GM12878 (cell line): ENCODE results near the gene MARCHF10. TPM values are rescaled to one million over a fixed set of nuclear protein-coding genes. Genes with fewer than 3 reads are reported as not detected.
A peak's percentile ranks its signal among the peaks of the same experiment; 100 is the strongest.

Experiments
- BCL11A ChIP-seq: IDR thresholded peaks from 2 replicates; pipeline ENCODE4 v1.6.1; 2011; ENCODE audit warnings: low read depth, low read length
- HDGF ChIP-seq: fragments of 450-650 bp; IDR thresholded peaks from 2 replicates; pipeline ENCODE4 v1.6.1; 2016; ENCODE audit warnings: antibody characterized with exemption
- KAT2A ChIP-seq: conservative IDR thresholded peaks from 2 replicates; pipeline ENCODE4 v1.6.1; 2011; ENCODE audit warnings: low read depth, low read length; ENCODE audit not compliant: control insufficient read depth
- MYB ChIP-seq: fragments of 150-350 bp; IDR thresholded peaks from 2 replicates; pipeline ENCODE4 v1.6.1; 2014; ENCODE audit warnings: mild to moderate bottlenecking, low read depth, low read length, borderline replicate concordance
- NFYA ChIP-seq: IDR thresholded peaks from 2 replicates; pipeline ENCODE4 v1.6.1; 2011; ENCODE audit warnings: low read depth, mild to moderate bottlenecking, low read length, improper control_type of control experiment, borderline replicate concordance
- NR2C1 ChIP-seq: fragments of 450-650 bp; IDR thresholded peaks from 2 replicates; pipeline ENCODE4 v1.6.1; 2017; ENCODE audit warnings: antibody characterized with exemption, mild to moderate bottlenecking, moderate library complexity
- TCF12 ChIP-seq: IDR thresholded peaks from 2 replicates; pipeline ENCODE4 v1.6.1; 2011; ENCODE audit warnings: low read depth, mild to moderate bottlenecking, low read length
- ZNF274 ChIP-seq: IDR thresholded peaks from one replicate; pipeline ENCODE4 v1.8.0; 2011; ENCODE audit not compliant: insufficient read length, insufficient read depth
- ZSCAN29 ChIP-seq: fragments of 450-650 bp; IDR thresholded peaks from 2 replicates; pipeline ENCODE4 v1.6.1; 2017; ENCODE audit warnings: mild to moderate bottlenecking, moderate library complexity
- polyA plus RNA-seq, 11 experiments: library from polyadenylated mRNA; depleted of rRNA in 4 of 11; unstranded in 6 of 11; stranded (reverse) in 5 of 11; fragments of >200 nt; fragmentation: Nextera tagmentation in 4 of 11; fragmentation: Illumina TruSeq in 1 of 11; extraction: Ambion mirVana in 4 of 11; extraction: Trizol in 1 of 11; gene quantifications; 1 replicate in 1 of 11; 2 replicates in 10 of 11; pipeline versions ENCODE4 v1.2.1 to v1.2.3, GENCODE V29; 2011 to 2016; ENCODE audit warnings: inconsistent platforms in 2 of 11, missing spikeins in 2 of 11, low read depth in 1 of 11
- total RNA-seq, 4 experiments: library from RNA; depleted of rRNA in 3 of 4; stranded (reverse); fragments of >200 nt in 3 of 4; fragmentation: Illumina TruSeq in 1 of 4; extraction: Trizol in 1 of 4; gene quantifications; 2 replicates each; pipeline versions ENCODE4 v1.2.1 to v1.2.3, GENCODE V29; 2013 to 2021
- TF ChIP-seq, protein P1 (sequence below): fragments of 450-650 bp; IDR thresholded peaks from 2 replicates; pipeline ENCODE4 v1.6.1; 2017; ENCODE audit warnings: mild to moderate bottlenecking, moderate library complexity
- TF ChIP-seq, protein P2 (sequence below): fragments of 450-650 bp; IDR thresholded peaks from 2 replicates; pipeline ENCODE4 v1.6.1; 2018; ENCODE audit warnings: mild to moderate bottlenecking, low read depth, moderate library complexity; ENCODE audit not compliant: partially characterized antibody
- TF ChIP-seq, protein P3 (sequence below): IDR thresholded peaks from 2 replicates; pipeline ENCODE4 v1.6.1; 2012; ENCODE audit warnings: low read length, inconsistent platforms
- TF ChIP-seq, protein P4 (sequence below): IDR thresholded peaks from 2 replicates; pipeline ENCODE4 v1.6.1; 2011; ENCODE audit warnings: low read depth, low read length, improper control_type of control experiment, borderline replicate concordance
- TF ChIP-seq, protein P5 (sequence below): fragments of 450-650 bp; IDR thresholded peaks from 2 replicates; pipeline ENCODE4 v1.6.1; 2017; ENCODE audit warnings: mild to moderate bottlenecking, low read depth, inconsistent platforms; ENCODE audit not compliant: poor library complexity, severe bottlenecking
- TF ChIP-seq, protein P6 (sequence below): IDR thresholded peaks from 2 replicates; pipeline ENCODE4 v1.6.1; 2012; ENCODE audit warnings: low read depth, low read length, improper control_type of control experiment

MARCHF10 gene
- total and polyA plus RNA-seq, 10 of the 15 experiments (the other 5 are each of a cell fraction or from before 2014, with no cell fraction given) = 0.11 to 0.24 TPM; not detected in 8

DNA sequence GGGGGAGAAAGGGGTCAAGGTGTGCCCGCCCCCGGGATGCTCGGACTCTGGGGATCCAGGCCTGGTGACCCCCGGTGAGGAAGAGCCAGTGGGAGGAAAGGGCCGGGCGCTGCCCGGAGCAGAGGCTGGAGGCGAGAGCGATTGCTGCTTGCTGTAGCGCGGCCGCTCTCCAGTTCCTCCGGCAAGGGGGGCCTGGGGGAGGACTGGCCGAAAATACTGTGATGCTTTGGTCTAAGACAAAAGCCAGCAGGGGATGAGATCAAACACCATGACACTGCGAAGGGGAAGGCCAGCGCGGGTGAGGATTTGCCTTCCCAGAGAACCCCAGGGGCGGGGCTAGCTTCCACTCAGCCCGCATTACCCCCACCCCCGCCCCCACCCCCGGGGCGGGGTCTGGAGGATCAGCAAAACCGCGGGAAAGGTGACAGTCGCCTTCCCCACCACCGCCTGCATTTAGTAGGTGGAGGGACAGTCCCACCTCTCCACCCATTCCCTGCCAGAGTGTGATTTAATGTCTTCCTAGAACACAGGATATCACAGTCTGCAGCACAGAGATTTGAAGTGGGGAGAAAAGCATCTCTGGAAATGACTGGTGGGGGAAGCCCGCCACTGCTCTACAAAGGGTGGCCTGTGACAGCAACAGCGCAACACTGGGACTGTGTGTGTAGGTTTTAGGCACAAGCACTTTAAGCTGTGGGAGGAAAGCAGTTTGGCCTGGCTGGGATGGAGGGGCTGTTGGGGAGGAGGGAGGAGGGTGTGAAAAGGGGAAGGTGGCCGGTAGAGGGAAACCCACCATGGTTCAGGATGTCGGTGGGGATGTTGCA is 154.9 kb downstream of the MARCHF10 start (continued):
- TF ChIP-seq, protein P1, sequence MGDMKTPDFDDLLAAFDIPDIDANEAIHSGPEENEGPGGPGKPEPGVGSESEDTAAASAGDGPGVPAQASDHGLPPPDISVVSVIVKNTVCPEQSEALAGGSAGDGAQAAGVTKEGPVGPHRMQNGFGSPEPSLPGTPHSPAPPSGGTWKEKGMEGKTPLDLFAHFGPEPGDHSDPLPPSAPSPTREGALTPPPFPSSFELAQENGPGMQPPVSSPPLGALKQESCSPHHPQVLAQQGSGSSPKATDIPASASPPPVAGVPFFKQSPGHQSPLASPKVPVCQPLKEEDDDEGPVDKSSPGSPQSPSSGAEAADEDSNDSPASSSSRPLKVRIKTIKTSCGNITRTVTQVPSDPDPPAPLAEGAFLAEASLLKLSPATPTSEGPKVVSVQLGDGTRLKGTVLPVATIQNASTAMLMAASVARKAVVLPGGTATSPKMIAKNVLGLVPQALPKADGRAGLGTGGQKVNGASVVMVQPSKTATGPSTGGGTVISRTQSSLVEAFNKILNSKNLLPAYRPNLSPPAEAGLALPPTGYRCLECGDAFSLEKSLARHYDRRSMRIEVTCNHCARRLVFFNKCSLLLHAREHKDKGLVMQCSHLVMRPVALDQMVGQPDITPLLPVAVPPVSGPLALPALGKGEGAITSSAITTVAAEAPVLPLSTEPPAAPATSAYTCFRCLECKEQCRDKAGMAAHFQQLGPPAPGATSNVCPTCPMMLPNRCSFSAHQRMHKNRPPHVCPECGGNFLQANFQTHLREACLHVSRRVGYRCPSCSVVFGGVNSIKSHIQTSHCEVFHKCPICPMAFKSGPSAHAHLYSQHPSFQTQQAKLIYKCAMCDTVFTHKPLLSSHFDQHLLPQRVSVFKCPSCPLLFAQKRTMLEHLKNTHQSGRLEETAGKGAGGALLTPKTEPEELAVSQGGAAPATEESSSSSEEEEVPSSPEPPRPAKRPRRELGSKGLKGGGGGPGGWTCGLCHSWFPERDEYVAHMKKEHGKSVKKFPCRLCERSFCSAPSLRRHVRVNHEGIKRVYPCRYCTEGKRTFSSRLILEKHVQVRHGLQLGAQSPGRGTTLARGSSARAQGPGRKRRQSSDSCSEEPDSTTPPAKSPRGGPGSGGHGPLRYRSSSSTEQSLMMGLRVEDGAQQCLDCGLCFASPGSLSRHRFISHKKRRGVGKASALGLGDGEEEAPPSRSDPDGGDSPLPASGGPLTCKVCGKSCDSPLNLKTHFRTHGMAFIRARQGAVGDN = no peak
- no peak for TF ChIP-seq NFYA
- TF ChIP-seq, protein P2, sequence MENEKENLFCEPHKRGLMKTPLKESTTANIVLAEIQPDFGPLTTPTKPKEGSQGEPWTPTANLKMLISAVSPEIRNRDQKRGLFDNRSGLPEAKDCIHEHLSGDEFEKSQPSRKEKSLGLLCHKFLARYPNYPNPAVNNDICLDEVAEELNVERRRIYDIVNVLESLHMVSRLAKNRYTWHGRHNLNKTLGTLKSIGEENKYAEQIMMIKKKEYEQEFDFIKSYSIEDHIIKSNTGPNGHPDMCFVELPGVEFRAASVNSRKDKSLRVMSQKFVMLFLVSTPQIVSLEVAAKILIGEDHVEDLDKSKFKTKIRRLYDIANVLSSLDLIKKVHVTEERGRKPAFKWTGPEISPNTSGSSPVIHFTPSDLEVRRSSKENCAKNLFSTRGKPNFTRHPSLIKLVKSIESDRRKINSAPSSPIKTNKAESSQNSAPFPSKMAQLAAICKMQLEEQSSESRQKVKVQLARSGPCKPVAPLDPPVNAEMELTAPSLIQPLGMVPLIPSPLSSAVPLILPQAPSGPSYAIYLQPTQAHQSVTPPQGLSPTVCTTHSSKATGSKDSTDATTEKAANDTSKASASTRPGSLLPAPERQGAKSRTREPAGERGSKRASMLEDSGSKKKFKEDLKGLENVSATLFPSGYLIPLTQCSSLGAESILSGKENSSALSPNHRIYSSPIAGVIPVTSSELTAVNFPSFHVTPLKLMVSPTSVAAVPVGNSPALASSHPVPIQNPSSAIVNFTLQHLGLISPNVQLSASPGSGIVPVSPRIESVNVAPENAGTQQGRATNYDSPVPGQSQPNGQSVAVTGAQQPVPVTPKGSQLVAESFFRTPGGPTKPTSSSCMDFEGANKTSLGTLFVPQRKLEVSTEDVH = no peak
- no peak for TF ChIP-seq MYB
- peak; percentile 72 for TF ChIP-seq BCL11A
- no peak for TF ChIP-seq ZNF274
- no peak for TF ChIP-seq ZSCAN29
- no peak for TF ChIP-seq NR2C1
- TF ChIP-seq, protein P3, sequence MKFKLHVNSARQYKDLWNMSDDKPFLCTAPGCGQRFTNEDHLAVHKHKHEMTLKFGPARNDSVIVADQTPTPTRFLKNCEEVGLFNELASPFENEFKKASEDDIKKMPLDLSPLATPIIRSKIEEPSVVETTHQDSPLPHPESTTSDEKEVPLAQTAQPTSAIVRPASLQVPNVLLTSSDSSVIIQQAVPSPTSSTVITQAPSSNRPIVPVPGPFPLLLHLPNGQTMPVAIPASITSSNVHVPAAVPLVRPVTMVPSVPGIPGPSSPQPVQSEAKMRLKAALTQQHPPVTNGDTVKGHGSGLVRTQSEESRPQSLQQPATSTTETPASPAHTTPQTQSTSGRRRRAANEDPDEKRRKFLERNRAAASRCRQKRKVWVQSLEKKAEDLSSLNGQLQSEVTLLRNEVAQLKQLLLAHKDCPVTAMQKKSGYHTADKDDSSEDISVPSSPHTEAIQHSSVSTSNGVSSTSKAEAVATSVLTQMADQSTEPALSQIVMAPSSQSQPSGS = peak; percentile 76; the same call in 1 of the 2 replicates
- TF ChIP-seq HDGF = no peak
- no peak for TF ChIP-seq KAT2A
- TF ChIP-seq, protein P4, sequence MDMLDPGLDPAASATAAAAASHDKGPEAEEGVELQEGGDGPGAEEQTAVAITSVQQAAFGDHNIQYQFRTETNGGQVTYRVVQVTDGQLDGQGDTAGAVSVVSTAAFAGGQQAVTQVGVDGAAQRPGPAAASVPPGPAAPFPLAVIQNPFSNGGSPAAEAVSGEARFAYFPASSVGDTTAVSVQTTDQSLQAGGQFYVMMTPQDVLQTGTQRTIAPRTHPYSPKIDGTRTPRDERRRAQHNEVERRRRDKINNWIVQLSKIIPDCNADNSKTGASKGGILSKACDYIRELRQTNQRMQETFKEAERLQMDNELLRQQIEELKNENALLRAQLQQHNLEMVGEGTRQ = no peak
- TF ChIP-seq, protein P5, sequence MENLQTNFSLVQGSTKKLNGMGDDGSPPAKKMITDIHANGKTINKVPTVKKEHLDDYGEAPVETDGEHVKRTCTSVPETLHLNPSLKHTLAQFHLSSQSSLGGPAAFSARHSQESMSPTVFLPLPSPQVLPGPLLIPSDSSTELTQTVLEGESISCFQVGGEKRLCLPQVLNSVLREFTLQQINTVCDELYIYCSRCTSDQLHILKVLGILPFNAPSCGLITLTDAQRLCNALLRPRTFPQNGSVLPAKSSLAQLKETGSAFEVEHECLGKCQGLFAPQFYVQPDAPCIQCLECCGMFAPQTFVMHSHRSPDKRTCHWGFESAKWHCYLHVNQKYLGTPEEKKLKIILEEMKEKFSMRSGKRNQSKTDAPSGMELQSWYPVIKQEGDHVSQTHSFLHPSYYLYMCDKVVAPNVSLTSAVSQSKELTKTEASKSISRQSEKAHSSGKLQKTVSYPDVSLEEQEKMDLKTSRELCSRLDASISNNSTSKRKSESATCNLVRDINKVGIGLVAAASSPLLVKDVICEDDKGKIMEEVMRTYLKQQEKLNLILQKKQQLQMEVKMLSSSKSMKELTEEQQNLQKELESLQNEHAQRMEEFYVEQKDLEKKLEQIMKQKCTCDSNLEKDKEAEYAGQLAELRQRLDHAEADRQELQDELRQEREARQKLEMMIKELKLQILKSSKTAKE = peak; percentile 98
- TF ChIP-seq TCF12 = peak; percentile 59; the same call in 1 of the 2 replicates
- TF ChIP-seq, protein P6, sequence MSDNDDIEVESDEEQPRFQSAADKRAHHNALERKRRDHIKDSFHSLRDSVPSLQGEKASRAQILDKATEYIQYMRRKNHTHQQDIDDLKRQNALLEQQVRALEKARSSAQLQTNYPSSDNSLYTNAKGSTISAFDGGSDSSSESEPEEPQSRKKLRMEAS = no peak
